Stimulated activated CD8-positive, alpha-beta memory T cell treated with anti-CD3 and anti-CD28 coated beads, Interleukin-2, amount 100 ng/mL, for 1 hour (primary cell): ENCODE data around the gene NSDHL.
"Not testable (repeated sequence)": the region's sequence is repeated elsewhere in the genome, so short reads cannot be mapped to it uniquely, and the experiment has no call there.

Experiments
- DNase-seq, 2 donors: peaks; one replicate each; pipeline ENCODE4 v3.0.0-alpha.2; 2020; ENCODE audit warnings: low read depth in 2 of 2

Gene NSDHL

DNA sequence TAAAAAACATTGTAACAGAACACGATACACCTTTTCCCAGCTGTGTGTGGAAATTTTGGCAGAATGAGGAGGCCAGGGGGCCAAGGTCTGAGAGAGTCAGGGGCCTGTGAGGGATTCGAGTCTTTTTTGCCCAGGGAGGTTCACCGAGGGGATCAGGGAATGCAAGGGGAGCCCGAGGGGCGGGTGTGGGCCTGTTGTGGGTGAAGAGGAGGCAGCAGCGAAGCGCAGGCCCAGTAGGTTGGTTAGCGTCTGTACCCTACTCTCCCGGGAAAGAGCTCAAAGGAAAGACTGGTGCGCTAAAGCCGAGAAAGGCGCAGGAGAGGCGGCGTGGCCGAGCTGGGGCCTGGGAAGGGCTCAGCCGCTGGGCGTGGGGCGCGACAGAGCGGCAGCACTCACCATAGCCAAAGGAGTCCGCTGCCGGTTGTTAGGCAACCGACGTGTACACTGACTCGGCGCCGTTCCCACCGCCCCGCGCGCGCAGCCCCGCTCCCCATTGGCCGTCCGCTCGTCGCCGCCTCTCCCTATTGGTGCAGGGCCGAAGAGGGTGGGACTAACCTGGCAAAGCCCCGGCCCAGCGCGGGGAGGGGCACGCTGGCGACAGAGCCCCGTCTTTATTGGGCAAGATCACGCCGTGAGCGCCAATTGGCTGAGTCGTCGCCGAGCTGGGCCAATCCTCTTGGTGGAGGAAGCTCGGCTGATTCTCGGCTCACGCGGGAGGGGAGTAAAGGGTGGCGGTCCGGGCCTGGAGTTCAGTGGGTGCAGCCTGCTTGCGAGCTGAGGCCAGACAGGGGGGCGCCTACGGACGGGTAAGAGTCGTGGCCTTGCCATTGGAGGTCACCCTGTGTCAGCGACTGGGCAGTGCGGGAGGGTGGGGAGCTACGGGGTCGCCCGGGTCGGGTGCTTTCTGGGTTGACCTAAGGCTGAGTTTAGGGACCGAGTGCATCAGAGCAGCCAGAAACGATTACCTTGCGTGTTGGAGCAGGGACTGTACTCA is at the start of gene NSDHL, which contains the start of gene CETN2:
Gene NSDHL (plus strand): TSS at position 752 of the 994 bp plus-strand sequence. CDS start 15,262 bp downstream, outside the sequence.
Gene CETN2 (minus strand): TSS at position 446 of the 994 bp plus-strand sequence. CDS start 47 bp downstream, at position 399.
- DNase-seq = peak; percentile 81 to 84

DNA sequence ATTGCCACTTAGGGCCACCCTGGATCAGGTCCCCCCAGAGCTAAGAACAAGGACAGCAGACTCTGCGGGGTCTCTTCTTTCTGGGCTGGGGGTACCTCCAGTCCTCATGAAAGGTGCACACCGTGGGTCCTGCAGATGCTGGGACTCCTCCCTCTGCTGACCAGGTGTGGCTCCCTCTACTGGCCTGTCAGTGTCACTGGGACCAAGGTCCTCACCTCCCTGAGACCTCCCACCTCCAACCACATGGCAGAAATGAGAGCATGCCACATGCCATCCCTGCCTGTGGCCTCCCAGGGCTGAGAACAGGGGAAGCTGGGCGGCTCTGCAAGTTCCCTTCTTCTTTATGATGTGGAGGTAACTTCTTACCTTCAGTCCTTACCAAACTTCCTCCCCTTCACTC is 43.8 kb upstream of the NSDHL start:
- not testable (repeated sequence) for DNase-seq

DNA sequence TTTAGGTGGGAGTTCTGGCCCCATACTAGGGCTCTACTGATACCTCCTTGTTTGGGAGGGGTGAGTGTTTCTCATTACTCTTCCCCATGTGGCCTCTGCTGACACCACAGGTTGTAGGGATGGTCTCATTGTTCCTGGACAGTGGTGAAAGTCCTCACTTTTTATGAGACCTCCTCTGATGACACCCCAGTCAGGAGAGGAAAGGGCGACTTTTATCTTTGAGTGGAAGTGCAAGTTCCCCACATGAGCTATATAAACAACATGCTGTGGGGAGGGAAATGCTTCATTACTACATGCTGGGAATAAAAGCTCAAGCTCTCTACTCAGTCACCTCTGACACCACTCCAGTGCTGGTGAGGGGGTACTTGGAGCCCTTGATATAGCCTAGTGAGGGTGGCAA is 31.9 kb upstream of the NSDHL start:
- no peak for DNase-seq

- no peak for DNase-seq
Measured at GRCh38 chrX:152806035-152806434, 24.8 kb upstream of the NSDHL start.

DNA sequence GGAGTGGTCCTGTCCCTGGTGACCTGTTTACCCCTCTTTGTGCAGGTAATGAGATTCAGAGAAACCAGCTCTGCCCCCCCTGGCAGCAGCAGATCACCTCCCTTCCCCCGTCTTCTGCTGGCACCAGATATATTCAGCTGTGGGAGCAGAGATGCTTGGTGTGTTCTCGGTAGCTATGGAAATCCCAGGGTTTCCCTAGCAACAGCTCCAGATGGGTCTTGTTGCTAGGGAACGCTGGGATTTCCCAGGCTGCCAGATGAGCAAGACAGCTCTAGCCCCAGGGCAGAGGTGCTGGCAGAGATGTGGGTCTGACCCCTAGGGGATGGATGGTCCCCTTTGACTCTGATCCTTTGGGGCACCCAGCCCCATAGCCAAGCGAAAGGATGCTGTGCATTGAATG is 20.5 kb upstream of the NSDHL start:
- DNase-seq = no peak

DNA sequence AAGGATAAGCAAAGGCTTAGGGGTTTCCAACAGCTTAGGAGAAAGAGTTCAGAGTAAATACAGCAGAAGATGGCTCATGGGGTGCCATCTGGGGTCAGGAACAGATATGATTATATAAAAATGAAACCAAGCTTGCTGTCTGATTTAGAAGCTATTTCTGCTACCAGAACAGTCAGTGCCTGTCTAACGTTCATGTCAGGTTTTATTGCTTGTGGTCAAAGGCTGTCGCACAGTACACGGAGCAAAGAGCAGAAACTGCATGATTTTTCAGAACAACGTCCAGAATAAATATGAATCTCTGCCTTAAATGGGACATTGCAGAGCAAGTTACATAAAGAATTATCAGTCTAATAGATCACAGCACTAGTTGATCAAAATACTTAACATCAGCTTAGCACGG is 17.7 kb upstream of the NSDHL start:
- no peak for DNase-seq

DNA sequence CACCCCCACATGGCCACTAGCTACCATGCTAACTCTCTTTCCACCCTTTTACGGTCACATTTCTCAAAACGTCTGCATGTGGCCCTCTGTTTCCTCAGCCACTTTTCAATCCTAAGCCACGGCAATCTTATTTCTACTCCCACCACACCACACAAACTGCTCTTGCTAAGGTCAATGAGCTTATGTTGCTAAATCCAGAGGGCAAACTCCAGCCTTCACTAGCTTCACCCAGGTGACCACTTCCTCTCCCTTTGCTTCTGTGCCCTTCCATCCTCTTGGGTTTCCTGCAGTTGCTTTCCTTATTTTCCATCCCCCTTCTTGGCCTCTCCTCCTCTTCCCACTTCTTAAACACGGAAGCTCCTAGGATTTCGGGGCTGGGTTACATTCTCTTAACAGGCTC is 16.8 kb upstream of the NSDHL start:
- no peak for DNase-seq

DNA sequence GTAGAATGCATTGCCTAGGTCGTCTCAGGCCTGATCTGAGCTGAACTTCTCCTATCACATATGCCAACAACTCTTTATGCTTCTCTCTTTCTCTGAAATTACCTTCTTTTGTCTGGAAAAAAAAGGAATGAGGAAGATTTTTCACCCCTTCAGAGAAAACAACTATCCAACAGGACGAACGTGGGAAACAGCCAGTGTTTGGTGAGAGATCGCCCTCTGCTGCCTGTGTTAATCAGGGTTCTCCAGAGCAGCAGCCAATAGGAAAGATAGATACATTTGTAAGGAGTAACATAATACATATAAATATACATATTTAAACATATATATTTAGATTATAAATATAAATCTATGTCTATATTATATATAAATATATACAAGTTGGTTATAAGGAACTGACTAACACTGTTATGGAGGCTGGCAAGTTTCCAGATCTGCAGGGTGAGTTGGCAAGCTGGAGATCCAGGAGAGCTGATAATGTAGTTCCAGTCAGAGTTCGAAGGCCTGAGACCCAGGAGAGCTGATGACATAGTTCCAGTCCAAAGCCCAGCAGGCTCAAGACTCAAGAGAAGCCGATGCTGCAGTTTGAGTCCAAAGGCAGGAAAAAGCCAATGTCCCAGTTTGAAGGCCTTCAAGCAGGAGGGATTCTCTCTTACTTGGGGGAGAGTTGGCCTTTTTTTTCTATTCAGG is 13.6 kb upstream of the NSDHL start:
- DNase-seq = no peak

DNA sequence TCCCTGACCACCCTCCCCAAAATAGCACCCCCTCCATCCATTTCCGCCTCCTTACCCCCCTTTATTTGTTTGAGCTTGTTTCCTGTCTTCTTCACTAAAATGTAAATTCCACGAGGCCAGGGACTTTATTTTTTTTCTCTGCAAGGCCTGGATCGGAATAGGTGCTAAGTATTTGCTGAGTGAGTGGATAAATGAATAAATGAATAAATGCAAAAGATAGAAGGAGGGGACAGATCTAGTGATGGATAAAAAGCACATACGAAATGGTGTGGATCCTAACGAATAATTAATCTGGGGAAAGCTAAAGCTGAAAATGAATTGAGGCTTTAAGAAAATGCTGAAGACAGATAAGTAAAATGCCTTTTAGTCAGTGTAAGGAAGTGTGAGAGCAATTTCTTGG is 12.5 kb upstream of the NSDHL start:
- no peak for DNase-seq

DNA sequence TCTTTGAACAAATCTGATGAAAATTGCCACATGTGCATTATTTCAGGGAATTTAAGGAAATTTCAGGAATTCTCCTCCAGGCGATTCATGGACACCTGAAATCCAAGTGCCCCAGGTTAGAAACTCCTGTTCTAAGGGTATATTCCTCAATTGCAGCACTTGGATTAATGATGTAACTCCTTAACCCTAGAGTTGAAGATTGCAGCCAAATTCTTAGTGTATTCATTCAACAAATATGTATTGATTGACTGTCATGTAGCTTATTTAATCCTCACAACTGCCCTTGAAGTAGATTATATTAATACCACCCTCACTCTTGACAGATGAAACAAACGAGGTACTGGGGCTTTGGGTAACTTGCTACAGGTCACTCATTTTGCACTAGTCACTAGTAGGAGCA is 11.6 kb upstream of the NSDHL start:
- no peak for DNase-seq

GRCh38 chrX:152819732-152820131 is 11.1 kb upstream of the NSDHL start:
- no peak for DNase-seq

DNA sequence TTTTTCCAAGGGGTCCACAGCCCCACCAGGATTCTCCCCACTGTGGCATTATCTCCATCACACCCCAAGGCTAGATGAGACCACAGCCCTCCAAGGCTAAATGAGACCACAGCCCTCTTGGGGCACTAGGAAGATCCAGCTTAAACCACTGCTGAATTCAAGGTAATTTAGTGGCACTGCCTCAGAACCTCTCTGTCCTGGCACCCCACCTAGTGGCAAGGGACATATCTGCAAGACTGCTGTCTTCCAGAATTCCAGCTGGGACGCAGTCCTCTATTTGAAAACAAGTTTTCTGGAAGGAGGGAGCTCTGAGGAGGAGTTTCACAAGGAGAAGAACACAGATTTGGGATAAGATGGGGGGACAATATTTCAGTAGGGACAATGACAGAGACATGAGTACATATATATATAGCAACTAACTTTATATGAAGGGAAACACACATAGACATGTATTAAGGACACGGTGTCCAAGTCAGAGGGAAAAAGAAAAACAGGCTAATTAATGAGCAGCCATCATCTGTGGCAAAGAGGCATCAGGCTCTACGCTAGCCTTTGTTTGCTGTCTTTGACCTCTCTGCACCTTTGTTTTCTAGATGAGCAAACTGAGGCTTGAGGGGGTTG is 9.6 kb upstream of the NSDHL start:
- DNase-seq = no peak

DNA sequence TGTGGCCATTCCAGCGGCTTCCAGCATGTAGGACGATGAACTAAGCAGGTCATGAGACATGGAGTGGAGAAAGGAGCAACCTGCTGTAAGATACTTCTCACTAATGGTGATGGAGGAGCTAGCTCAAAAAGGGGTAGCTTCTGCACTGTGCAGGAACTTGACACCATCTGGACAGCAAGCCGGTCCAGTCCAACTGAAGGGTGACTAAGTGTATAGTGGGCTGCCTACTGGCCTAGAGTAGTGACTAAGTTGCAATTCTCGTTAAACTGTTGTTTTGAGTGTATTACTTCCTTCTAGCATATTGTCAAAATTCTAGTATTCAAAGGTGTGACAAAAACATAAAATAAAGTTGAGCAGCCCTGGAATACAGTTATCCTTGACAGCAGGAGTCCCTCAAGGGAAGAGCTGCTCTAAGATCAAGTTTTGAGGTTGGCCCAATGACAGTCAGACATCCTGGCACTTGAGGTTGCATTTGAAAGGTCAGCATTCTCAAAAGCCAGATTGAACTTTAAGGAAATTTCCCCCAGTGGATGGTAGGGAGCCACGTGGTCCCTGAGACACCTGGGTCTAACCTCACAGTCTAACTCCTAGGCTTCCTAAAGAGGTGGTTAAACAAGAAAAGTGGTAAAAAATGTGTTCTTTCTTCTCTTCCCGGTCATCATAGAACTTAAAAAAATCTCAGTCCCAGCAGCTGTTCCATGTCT is 8.3 kb upstream of the NSDHL start:
- no peak for DNase-seq

DNA sequence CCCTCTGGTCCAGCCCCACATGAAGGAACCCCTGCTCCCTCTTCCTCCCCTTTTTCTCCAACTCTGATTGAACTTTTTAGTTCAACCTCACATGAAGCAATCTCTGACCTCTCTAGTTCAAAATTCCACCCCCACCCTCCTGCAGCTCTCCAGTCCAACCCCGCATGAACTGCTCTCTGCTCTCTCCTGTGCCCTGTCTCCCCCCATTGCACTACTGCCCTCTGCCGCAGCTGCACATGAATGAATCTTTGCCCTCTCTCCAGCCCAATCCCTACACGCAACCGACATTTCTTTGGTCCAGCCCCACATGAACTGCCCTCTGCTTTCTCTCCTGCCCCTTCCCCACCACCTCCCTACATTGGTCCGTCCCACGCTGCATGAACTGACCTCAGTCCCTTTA is 7.2 kb upstream of the NSDHL start:
- no peak for DNase-seq

GRCh38 chrX:152824841-152825374 is 6.0 kb upstream of the NSDHL start:
- DNase-seq = no peak

GRCh38 chrX:152831391-152831790 is 528 bp downstream of the NSDHL start:
- no peak for DNase-seq

DNA sequence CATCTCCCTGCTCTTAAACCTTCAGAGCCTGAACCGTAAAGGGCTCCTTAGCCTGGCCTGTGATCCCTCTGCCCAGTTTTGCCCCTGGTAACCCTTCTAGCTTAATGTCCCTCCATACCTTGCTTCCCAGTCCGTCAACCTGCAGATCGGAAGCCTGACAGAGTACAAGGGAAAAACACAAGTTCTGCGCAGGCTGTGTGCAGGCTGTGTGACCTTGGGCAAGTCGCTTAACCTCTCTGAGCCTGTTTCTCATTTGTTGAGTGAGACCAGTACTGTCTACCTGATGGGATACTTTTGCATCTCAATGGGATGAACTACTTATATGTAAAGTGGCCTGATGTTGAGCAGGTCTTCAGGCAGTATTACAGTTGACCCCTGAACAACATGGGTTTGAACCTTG is 1.7 kb downstream of the NSDHL start:
- no peak for DNase-seq

GRCh38 chrX:152833378-152833777 is 2.5 kb downstream of the NSDHL start:
- no peak for DNase-seq

GRCh38 chrX:152835470-152835869 is 4.6 kb downstream of the NSDHL start:
- DNase-seq = not testable (repeated sequence)

GRCh38 chrX:152842772-152843338 is 12.0 kb downstream of the NSDHL start:
- DNase-seq = no peak

GRCh38 chrX:152843852-152844251 is 13.0 kb downstream of the NSDHL start:
- no peak for DNase-seq
